ENCODE measurements around the gene IGF2BP2. TPM values are rescaled to one million over a fixed set of nuclear protein-coding genes. Genes with fewer than 3 reads are reported as not detected.

Gene IGF2BP2
- total and polyA plus RNA-seq, 10 donors, result 1.1 to 21.1 (median 12.0) TPM

GRCh38 chr3:185828755-185829154, 3.9 kb upstream of the IGF2BP2 start:
- Histone ChIP-seq H3K4me1 (peaks cover 0 to 26% (median 17%) of the 10 kb centered on the region in 6 donors), H3K27me3 (replicated peaks in 1 of 7) (peaks cover 0 to 37% (median 14%) of the 10 kb centered on the region in 7 donors), H3K27ac (no peak overlapping the region), H3K4me3 (no peak overlapping the region), H3K36me3 (no peaks in the 10 kb centered on the region), H3K9me3 (no peaks in the 10 kb centered on the region)
- TF ChIP-seq POLR2A (IDR thresholded peaks at IDR 0.05) (no peak), POLR2AphosphoS5 (IDR thresholded peaks at IDR 0.05) (no peak), CTCF (IDR thresholded peaks at IDR 0.05 in 8 of 11, conservative IDR thresholded peaks at IDR 0.05 in 3 of 11) (no peak)
- WGBS, 5 donors, result 90 to 96% (median 92%) methylated on average over 3 of the region's 3 CpGs
- DNase-seq, result no peak
- intact Hi-C loops (cut with DNase I; ENCODE audit: low total_unique reads), result no loop called here

- Histone ChIP-seq H3K27me3 (replicated peaks in 1 of 7) (peaks cover 0 to 46% (median 22%) of the 10 kb centered on the region in 7 donors), H3K4me1 (peaks cover 0 to 36% (median 26%) of the 10 kb centered on the region in 6 donors), H3K9me3 (no peaks in the 10 kb centered on the region), H3K36me3 (no peaks in the 10 kb centered on the region), H3K27ac (no peak overlapping the region), H3K4me3 (no peak overlapping the region)
- TF ChIP-seq POLR2AphosphoS5 (IDR thresholded peaks at IDR 0.05) (no peak), POLR2A (IDR thresholded peaks at IDR 0.05) (no peak)
- intact Hi-C loops (cut with DNase I; ENCODE audit: low total_unique reads), result no loop called here
- WGBS, 5 donors, result 89 to 98% (median 92%) methylated on average over 10 of the region's 10 CpGs
- DNase-seq, result no peak
Measured at GRCh38 chr3:185827595-185828344, 2.9 kb upstream of the IGF2BP2 start.

GRCh38 chr3:185825639-185826481, 1.0 kb upstream of the IGF2BP2 start:
- Histone ChIP-seq H3K4me1 (peaks cover under 1 to 55% (median 35%) of the 10 kb centered on the region in 6 donors), H3K9me3 (no peaks in the 10 kb centered on the region), H3K27me3 (replicated peaks in 1 of 7) (peaks cover 0 to 65% (median 23%) of the 10 kb centered on the region in 7 donors), H3K27ac (peak overlapping the region; percentile 58 to 88 (median 84)), H3K4me3 (peak overlapping the region; percentile 53 to 88 (median 72)), H3K36me3 (no peaks in the 10 kb centered on the region)
- intact Hi-C loops (cut with DNase I; ENCODE audit: low total_unique reads), result no loop called here
- WGBS, 5 donors, result 3 to 18% (median 5%) methylated on average over 16 to 90 of the region's 90 CpGs
- DNase-seq, result peak; percentile 82
- TF ChIP-seq POLR2AphosphoS5 (IDR thresholded peaks at IDR 0.05) (peak; percentile 36 to 79 (median 57)), POLR2A (IDR thresholded peaks at IDR 0.05) (no peak)

GRCh38 chr3:185824051-185825005, 514 bp downstream of the IGF2BP2 start:
- Histone ChIP-seq H3K27ac (peak overlapping the region; percentile 46 to 88 (median 84)), H3K9me3 (no peaks in the 10 kb centered on the region), H3K4me3 (peak overlapping the region; percentile 53 to 88 (median 72)), H3K4me1 (peaks cover 3 to 63% (median 35%) of the 10 kb centered on the region in 6 donors), H3K36me3 (no peaks in the 10 kb centered on the region), H3K27me3 (replicated peaks in 1 of 7) (peaks cover 0 to 75% (median 32%) of the 10 kb centered on the region in 7 donors)
- 0 to 2% (median 1%) methylated on average over 44 to 89 of the region's 89 CpGs for WGBS, 5 donors
- no peak for TF ChIP-seq POLR2A (IDR thresholded peaks at IDR 0.05)
- peak in 1 of 11 experiments; percentile 4 for TF ChIP-seq CTCF (IDR thresholded peaks at IDR 0.05 in 8 of 11, conservative IDR thresholded peaks at IDR 0.05 in 3 of 11)
- intact Hi-C loops (cut with DNase I; ENCODE audit: low total_unique reads), result no loop called here
- DNase-seq, result peak; percentile 85
